ENCODE measurements around the gene FMN1.

The FMN1 gene

GRCh38 chr15:33026614-33027013 lies 167.9 kb downstream of the FMN1 start:
- ChIA-PET CTCF (interaction anchor here (1.5 to 3.9 kb wide), 2 partner anchors 59 to 106 kb away, joined by 5 to 14 read pairs; no protein-coding TSS in a partner anchor), POLR2A (interaction anchor here (0.7 kb wide), 1 partner anchor 929 kb away, joined by 3 read pairs; no protein-coding TSS in a partner anchor)
- TF ChIP-seq, protein P1, sequence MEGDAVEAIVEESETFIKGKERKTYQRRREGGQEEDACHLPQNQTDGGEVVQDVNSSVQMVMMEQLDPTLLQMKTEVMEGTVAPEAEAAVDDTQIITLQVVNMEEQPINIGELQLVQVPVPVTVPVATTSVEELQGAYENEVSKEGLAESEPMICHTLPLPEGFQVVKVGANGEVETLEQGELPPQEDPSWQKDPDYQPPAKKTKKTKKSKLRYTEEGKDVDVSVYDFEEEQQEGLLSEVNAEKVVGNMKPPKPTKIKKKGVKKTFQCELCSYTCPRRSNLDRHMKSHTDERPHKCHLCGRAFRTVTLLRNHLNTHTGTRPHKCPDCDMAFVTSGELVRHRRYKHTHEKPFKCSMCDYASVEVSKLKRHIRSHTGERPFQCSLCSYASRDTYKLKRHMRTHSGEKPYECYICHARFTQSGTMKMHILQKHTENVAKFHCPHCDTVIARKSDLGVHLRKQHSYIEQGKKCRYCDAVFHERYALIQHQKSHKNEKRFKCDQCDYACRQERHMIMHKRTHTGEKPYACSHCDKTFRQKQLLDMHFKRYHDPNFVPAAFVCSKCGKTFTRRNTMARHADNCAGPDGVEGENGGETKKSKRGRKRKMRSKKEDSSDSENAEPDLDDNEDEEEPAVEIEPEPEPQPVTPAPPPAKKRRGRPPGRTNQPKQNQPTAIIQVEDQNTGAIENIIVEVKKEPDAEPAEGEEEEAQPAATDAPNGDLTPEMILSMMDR (IDR thresholded peaks at IDR 0.05; ENCODE audit: insufficient read depth, low read length, missing control alignments) = no peak
- DNase-seq (ENCODE audit: low read depth, low spot score) = no peak
- no peak overlapping the region for H3K4me3 ChIP-seq (ENCODE audit: low read depth, low read length)

- H3K4me3 ChIP-seq (ENCODE audit: low read depth, low read length) = no peak overlapping the region
- POLR2A ChIA-PET = no interaction called here
- CTCF ChIA-PET = interaction anchor here (0.6 to 6.9 kb wide), 23 partner anchors 8 to 378 kb away, joined by 3 to 76 read pairs (median 5); no protein-coding TSS in a partner anchor
These were observed 171.9 kb downstream of the FMN1 start for GRCh38 chr15:33022629-33023028.

DNA sequence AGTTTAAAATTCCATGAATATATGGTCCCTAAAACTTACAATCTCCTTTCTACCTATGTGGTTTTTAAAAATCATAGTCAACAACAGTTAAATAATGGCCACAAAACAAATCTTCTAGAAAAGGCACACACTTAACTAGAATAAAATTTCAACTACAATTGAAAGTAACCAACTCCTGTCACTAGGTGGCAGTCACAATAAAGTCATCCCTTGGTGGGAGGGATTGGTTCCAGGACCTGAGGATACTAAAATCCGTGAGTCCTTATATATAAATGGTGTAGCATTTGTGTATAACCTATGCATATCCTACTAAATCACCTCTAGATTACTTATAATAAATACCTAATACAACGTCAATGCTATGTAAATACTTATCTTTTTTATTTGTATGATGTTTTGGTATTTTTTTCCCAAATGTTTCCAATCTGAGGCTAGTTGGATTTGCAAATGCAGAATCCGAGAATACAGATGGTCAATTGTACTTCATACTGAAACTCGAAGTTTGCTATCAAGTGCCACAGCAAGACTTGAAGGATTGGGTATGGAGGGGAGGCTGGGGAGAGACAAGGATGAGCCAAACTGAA lies 172.6 kb downstream of the FMN1 start:
- CTCF ChIA-PET = interaction anchor here (0.7 to 6.9 kb wide), 29 partner anchors 9 to 378 kb away, joined by 3 to 76 read pairs (median 4); no protein-coding TSS in a partner anchor
- H3K4me3 ChIP-seq (ENCODE audit: low read depth, low read length) = no peak overlapping the region
- TF ChIP-seq, protein P1 (IDR thresholded peaks at IDR 0.05; ENCODE audit: insufficient read depth, low read length, missing control alignments) = peak; percentile 58
- POLR2A ChIA-PET = no interaction called here
- DNase-seq (ENCODE audit: low read depth, low spot score) = no peak

More at GRCh38 chr15:33022629-33023028, 171.9 kb downstream of the FMN1 start:
- no peak for DNase-seq (ENCODE audit: low read depth, low spot score)
- TF ChIP-seq, protein P1 (IDR thresholded peaks at IDR 0.05; ENCODE audit: insufficient read depth, low read length, missing control alignments) = no peak

DNA sequence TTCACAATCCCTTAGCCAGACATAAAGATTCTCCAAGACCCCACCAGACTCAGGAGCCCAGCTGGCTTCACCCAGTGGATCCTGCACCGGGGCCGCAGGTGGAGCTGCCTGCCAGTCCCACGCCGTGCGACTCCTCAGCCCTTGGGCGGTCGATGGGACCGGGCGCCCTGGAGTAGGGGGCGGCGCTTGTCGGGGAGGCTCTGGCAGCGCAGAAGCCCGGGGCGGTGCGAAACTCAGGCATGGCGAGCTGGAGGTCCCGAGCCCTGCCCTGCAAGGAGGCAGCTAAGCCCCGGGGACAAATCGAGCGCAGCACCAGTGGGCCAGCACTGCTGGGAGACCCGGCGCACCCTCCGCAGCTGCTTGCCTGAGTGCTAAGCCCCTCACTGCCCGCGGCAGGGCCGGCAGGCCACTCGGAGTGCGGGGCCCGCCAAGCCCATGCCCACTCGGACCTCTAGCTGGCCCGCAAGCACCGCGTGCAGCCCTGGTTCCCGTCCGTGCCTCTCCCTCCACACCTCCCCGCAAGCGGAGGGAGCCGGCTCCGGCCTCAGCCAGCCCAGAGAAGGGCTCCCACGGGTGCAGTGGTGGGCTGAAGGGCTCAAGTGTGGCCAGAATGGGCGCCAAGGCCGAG lies 175.0 kb downstream of the FMN1 start:
- DNase-seq (ENCODE audit: low read depth, low spot score) = no peak
- ChIA-PET CTCF (interaction anchor here (0.8 to 6.9 kb wide), 6 partner anchors 12 to 357 kb away, joined by 3 to 76 read pairs (median 4); no protein-coding TSS in a partner anchor), POLR2A (no interaction called here)
- no peak overlapping the region for H3K4me3 ChIP-seq (ENCODE audit: low read depth, low read length)
- TF ChIP-seq, protein P1 (IDR thresholded peaks at IDR 0.05; ENCODE audit: insufficient read depth, low read length, missing control alignments) = no peak

- no peak overlapping the region for H3K4me3 ChIP-seq (ENCODE audit: low read depth, low read length)
- CTCF ChIA-PET = no interaction called here
- no peak for DNase-seq (ENCODE audit: low read depth, low spot score)
- TF ChIP-seq, protein P1 (IDR thresholded peaks at IDR 0.05; ENCODE audit: insufficient read depth, low read length, missing control alignments) = no peak
- POLR2A ChIA-PET = no interaction called here
These were observed 178.0 kb downstream of the FMN1 start for GRCh38 chr15:33016405-33017024.

DNA sequence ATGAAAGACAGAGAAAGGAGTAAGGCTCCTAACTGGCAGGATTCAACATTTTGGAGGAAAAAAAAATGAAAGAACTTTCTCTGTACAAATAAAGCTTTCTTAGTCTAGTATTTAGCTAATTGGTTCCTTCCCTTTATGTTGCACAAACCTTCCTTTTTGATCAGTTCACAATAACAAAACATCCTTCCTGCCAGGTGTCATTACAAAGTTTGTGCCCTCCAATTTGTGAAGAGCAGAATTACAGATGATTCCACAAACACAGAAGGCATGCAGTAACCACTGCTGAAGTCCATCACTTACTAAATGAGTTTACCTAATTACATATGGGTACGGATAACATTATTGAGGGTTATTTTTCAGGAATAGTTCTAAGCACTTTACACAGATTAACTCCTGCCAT lies 179.9 kb downstream of the FMN1 start:
- DNase-seq (ENCODE audit: low read depth, low spot score) = no peak
- POLR2A ChIA-PET = interaction anchor here (0.7 kb wide), 1 partner anchor 186 kb away, joined by 3 read pairs; no protein-coding TSS in a partner anchor
- CTCF ChIA-PET = interaction anchor here (0.7 to 3.0 kb wide), 5 partner anchors 10 to 364 kb away, joined by 3 to 20 read pairs (median 12); no protein-coding TSS in a partner anchor
- TF ChIP-seq, protein P1 (IDR thresholded peaks at IDR 0.05; ENCODE audit: insufficient read depth, low read length, missing control alignments) = no peak
- no peak overlapping the region for H3K4me3 ChIP-seq (ENCODE audit: low read depth, low read length)
